ENCODE results near the gene GRM7.

DNA sequence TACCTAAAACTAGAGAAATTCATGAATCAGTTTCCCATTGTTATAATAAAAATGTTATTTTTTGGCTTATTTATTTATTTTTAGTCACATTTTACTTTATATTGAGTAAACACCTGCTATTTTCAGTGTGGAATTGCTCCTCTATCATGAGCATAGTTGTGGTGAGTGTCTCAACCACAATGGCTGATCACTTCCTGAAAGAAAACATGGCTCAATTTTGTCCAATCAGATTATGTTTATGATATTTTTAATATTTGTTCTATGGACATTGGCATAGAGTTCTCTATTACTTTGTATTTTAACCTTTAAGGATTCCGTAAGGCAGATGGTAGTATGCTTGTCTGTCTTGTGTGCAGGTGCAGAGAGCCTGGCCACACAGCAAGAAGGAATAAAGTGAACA lies 16.2 kb upstream of the GRM7 start:
- TF ChIP-seq CTCF (conservative IDR thresholded peaks at IDR 0.05; ENCODE audit: low read depth, low read length), result no peak
- TF ChIP-seq MAFK (IDR thresholded peaks at IDR 0.05; ENCODE audit: low read depth, low read length), result no peak
- no peak for TF ChIP-seq POLR2A (IDR thresholded peaks at IDR 0.05; ENCODE audit: low read depth, low read length)
- no peak for TF ChIP-seq RCOR1 (IDR thresholded peaks at IDR 0.05; ENCODE audit: insufficient replicate concordance, low read length)
- TF ChIP-seq RAD21 (IDR thresholded peaks at IDR 0.05; ENCODE audit: low read length), result no peak
- no peak for TF ChIP-seq CEBPB (IDR thresholded peaks at IDR 0.05; ENCODE audit: low read depth, low read length)
- TF ChIP-seq NFE2L2 (IDR thresholded peaks at IDR 0.05; ENCODE audit: low read depth, low read length), result no peak
- no peak for TF ChIP-seq SMC3 (IDR thresholded peaks at IDR 0.05; ENCODE audit: low read depth, low read length)

All from IMR-90 (cell line).